Neutrophil (primary cell): ENCODE data around the gene TUT7.

Experiments
- H3K27ac ChIP-seq: fragments of 200-600 bp; sonication (generic); 2 replicates; pipeline ENCODE4 v1.5.1; 2016; ENCODE audit warnings: mild to moderate bottlenecking, moderate library complexity
- H3K27me3 ChIP-seq: fragments of 200-600 bp; sonication (generic); 2 replicates; pipeline ENCODE4 v1.6.0; 2016; ENCODE audit warnings: mild to moderate bottlenecking
- H3K36me3 ChIP-seq: fragments of 200-600 bp; sonication (generic); 2 replicates; pipeline ENCODE4 v1.5.1; 2017
- H3K4me1 ChIP-seq, 2 experiments: fragments of 200-600 bp in 1 of 2; sonication (generic) in 1 of 2; 1 replicate in 1 of 2; 2 replicates in 1 of 2; pipeline versions ENCODE4 v1.5.1 to v1.6.1; 2013 to 2016; ENCODE audit warnings: low read depth in 1 of 2, low read length in 1 of 2, mild to moderate bottlenecking in 1 of 2, moderate library complexity in 1 of 2; ENCODE audit not compliant: control insufficient read depth in 1 of 2, insufficient read depth in 1 of 2
- H3K4me3 ChIP-seq, 2 experiments: fragments of 200-600 bp in 1 of 2; sonication (generic) in 1 of 2; 1 replicate in 1 of 2; 2 replicates in 1 of 2; pipeline ENCODE4 v1.5.1; 2013 to 2016; ENCODE audit warnings: low read depth in 1 of 2, low read length in 1 of 2, mild to moderate bottlenecking in 1 of 2, moderate library complexity in 1 of 2
- H3K9me3 ChIP-seq: fragments of 200-600 bp; sonication (generic); 2 replicates; pipeline ENCODE4 v1.5.1; 2016
- TF ChIP-seq, protein P1 (sequence below): fragments of 200-600 bp; sonication (generic); IDR thresholded peaks from 2 replicates; pipeline ENCODE4 v1.5.1; 2016; ENCODE audit warnings: antibody characterized with exemption

TUT7 gene

GRCh38 chr9:86344818-86345217 is 9.4 kb downstream of the TUT7 start:
- TF ChIP-seq, protein P1, sequence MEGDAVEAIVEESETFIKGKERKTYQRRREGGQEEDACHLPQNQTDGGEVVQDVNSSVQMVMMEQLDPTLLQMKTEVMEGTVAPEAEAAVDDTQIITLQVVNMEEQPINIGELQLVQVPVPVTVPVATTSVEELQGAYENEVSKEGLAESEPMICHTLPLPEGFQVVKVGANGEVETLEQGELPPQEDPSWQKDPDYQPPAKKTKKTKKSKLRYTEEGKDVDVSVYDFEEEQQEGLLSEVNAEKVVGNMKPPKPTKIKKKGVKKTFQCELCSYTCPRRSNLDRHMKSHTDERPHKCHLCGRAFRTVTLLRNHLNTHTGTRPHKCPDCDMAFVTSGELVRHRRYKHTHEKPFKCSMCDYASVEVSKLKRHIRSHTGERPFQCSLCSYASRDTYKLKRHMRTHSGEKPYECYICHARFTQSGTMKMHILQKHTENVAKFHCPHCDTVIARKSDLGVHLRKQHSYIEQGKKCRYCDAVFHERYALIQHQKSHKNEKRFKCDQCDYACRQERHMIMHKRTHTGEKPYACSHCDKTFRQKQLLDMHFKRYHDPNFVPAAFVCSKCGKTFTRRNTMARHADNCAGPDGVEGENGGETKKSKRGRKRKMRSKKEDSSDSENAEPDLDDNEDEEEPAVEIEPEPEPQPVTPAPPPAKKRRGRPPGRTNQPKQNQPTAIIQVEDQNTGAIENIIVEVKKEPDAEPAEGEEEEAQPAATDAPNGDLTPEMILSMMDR = no peak
- H3K9me3 ChIP-seq = no peaks in the 10 kb centered on the region
- no peak overlapping the region for H3K27ac ChIP-seq
- no peaks in the 10 kb centered on the region for H3K27me3 ChIP-seq
- peaks cover 59 to 66% of the 10 kb centered on the region in 2 experiments for H3K4me1 ChIP-seq
- H3K36me3 ChIP-seq = peaks cover 69% of the 10 kb centered on the region
- no peak overlapping the region for H3K4me3 ChIP-seq

- peak overlapping the region; percentile 87 for H3K27ac ChIP-seq
- H3K27me3 ChIP-seq = no peaks in the 10 kb centered on the region
- TF ChIP-seq, protein P1 = no peak
- H3K36me3 ChIP-seq = peaks cover 93% of the 10 kb centered on the region
- H3K9me3 ChIP-seq = no peaks in the 10 kb centered on the region
- no peak overlapping the region for H3K4me3 ChIP-seq
- peaks cover 59 to 65% of the 10 kb centered on the region in 2 experiments for H3K4me1 ChIP-seq
Measured at GRCh38 chr9:86342269-86342668, 11.9 kb downstream of the TUT7 start.

DNA sequence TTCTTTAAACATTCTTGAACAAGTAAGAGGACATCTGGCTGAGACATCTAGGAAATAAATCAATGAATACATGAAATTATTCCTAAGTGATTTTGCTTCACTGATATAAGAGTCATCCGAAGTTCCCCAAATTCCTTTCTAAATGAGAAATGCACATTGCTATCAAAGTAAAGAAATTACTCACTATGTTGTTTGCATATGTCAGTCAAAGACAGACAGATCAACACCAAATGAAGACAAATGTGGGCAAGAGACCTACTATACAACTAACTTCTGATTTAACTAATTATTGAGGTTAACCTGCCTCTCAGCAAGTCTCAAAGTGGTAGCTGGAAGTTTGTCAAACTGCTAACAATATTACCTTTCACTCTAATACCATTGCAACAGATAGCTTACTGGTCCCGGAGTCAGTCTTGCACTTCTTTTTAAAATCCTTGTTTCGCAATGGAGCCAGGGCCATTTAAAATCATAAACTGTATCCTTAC is 13.2 kb downstream of the TUT7 start:
- no peaks in the 10 kb centered on the region for H3K9me3 ChIP-seq
- no peaks in the 10 kb centered on the region for H3K27me3 ChIP-seq
- peaks cover 62 to 65% of the 10 kb centered on the region in 2 experiments for H3K4me1 ChIP-seq
- H3K36me3 ChIP-seq = peaks cover 99% of the 10 kb centered on the region
- H3K27ac ChIP-seq = peak overlapping the region; percentile 87
- TF ChIP-seq, protein P1 = no peak
- H3K4me3 ChIP-seq = no peak overlapping the region

DNA sequence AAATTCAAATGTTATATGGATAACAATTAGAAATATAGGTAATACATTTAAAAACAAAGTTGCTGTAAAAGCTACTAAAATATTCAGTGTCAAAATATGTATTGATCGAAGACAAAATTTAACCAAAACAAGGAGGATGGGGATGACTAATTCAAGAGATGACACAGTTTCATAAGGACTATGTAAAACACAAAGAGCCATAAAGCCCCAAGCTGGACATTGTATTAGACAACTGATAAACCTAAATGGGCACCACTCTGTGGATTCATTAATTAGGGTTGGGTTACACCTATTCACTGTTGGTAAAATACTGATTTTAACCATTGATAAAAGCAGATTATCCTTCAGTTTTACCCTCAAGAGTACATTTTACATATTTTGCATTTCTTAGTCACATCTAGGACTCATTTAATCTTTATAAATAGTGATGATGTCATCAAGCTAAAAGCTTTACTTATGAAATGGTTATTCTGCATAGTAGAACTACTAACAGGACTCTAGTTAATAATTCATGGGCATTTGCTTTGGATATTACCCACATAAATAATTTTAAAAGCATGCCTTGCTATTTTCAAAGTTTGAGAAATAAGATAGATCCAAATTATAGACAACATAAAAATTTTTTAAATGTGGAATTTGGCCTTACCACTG is 13.7 kb downstream of the TUT7 start:
- Histone ChIP-seq H3K4me3 (no peak overlapping the region), H3K9me3 (no peaks in the 10 kb centered on the region), H3K36me3 (peaks cover 99% of the 10 kb centered on the region), H3K27ac (peak overlapping the region; percentile 87), H3K4me1 (peaks cover 58 to 61% of the 10 kb centered on the region in 2 experiments), H3K27me3 (no peaks in the 10 kb centered on the region)
- TF ChIP-seq, protein P1 = no peak

GRCh38 chr9:86337469-86338108 is 16.6 kb downstream of the TUT7 start:
- TF ChIP-seq, protein P1 = no peak
- H3K27ac ChIP-seq = peak overlapping the region; percentile 87
- no peaks in the 10 kb centered on the region for H3K9me3 ChIP-seq
- H3K36me3 ChIP-seq = peaks cover 98% of the 10 kb centered on the region
- peaks cover 58 to 59% of the 10 kb centered on the region in 2 experiments for H3K4me1 ChIP-seq
- peak overlapping the region; percentile 50 to 51 for H3K4me3 ChIP-seq
- H3K27me3 ChIP-seq = no peaks in the 10 kb centered on the region
